ENCODE results near the gene ARIH2. TPM values are rescaled to one million over a fixed set of nuclear protein-coding genes. Genes with fewer than 3 reads are reported as not detected.

Gene ARIH2
- total and polyA plus RNA-seq, 2 of the 8 experiments (the other 6 are each of a cell fraction or from before 2014, with no cell fraction given), result 72.9 to 136 TPM

DNA sequence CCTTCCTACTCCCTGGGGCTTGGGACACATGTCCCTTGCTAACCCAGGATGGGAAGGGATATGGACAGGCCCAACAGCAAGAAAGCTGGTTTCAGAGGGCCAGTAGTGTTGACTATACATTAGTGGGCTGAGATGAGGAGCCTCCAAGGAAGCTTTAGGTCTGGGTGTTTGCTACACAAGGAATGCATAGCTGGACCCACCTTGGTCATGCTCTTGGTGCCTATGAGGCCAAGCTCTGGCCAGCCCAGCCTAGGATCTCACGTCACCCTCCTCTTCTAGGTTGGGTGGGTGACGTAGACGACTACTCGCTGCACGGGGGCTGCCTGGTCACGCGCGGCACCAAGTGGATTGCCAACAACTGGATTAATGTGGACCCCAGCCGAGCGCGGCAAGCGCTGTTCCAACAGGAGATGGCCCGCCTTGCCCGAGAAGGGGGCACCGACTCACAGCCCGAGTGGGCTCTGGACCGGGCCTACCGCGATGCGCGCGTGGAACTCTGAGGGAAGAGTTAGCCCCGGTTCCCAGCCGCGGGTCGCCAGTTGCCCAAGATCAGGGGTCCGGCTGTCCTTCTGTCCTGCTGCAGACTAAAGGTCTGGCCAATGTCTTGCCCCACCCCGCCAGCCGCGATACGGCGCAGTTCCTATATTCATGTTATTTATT, 87.9 kb downstream of the ARIH2 start:
- Histone ChIP-seq H2BK12ac (ENCODE audit: low read depth, low read length) (0 out of 2 replicates have a peak overlapping the region, but pooled peaks have one; percentile 84), H2BK20ac (ENCODE audit: low read length) (no peak overlapping the region), H4K91ac (replicated peaks; ENCODE audit: insufficient read length, low read length) (peak overlapping the region; percentile 79), H3K79me1 (ENCODE audit: low read depth, low read length) (peaks cover 11% of the 10 kb centered on the region), H2AK5ac (ENCODE audit: low read depth, low read length) (peak overlapping the region; percentile 57; the same call in 1 of the 2 replicates), H3K27me3 (replicated peaks in 1 of 4; ENCODE audit: control insufficient read depth in 3 of 4, extremely low read depth in 1 of 4, insufficient read depth in 3 of 4, low read length in 3 of 4) (no peaks in the 10 kb centered on the region), H4K8ac (ENCODE audit: extremely low read depth, insufficient read depth, low read length) (peak overlapping the region; percentile 75; the same call in 1 of the 2 replicates), H3K14ac (ENCODE audit: insufficient read length) (no peak overlapping the region), H3K4me1 (replicated peaks in 1 of 4; ENCODE audit: control insufficient read depth in 3 of 4, insufficient read depth in 4 of 4, low read length in 3 of 4) (peaks cover 0 to 12% (median 6%) of the 10 kb centered on the region in 4 experiments; a peak in 5 of 7 replicates), H3K27ac (ENCODE audit: low read depth, low read length) (peak overlapping the region; percentile 99; the same call in 1 of the 2 replicates), H3K56ac (replicated peaks; ENCODE audit: insufficient read length, low read depth, low read length) (peak overlapping the region; percentile 67), H4K5ac (ENCODE audit: insufficient read length, low read depth, low read length) (peak overlapping the region; percentile 79), H3K9ac (replicated peaks in 1 of 4; ENCODE audit: extremely low read depth in 1 of 4, low read depth in 3 of 4, low read length in 3 of 4) (peak overlapping the region; percentile 40 to 99 (median 77)), H3K36me3 (ENCODE audit: control insufficient read depth in 2 of 4, insufficient read depth in 4 of 4, low read length in 3 of 4) (peaks cover 0 to 8% (median 3%) of the 10 kb centered on the region in 4 experiments; a peak in 4 of 8 replicates), H4K20me1 (replicated peaks in 1 of 2; ENCODE audit: control insufficient read depth in 1 of 2, insufficient read depth in 2 of 2, low read length in 2 of 2) (peaks cover 7 to 14% of the 10 kb centered on the region in 2 experiments), H3K9me3 (ENCODE audit: insufficient read depth in 2 of 2, low read depth in 1 of 2, low read length in 1 of 2) (no peaks in the 10 kb centered on the region), H3K23me2 (ENCODE audit: low read depth, low read length) (peaks cover 14% of the 10 kb centered on the region), H3K23ac (ENCODE audit: insufficient read length) (no peak overlapping the region), H2BK5ac (ENCODE audit: low read depth, low read length) (peak overlapping the region; percentile 81; the same call in 1 of the 2 replicates), H3K4ac (replicated peaks; ENCODE audit: insufficient read length, low read depth, low read length) (peak overlapping the region; percentile 6), H3K79me2 (ENCODE audit: control insufficient read depth in 1 of 2, insufficient read depth in 2 of 2, low read length in 2 of 2) (peaks cover 11 to 33% of the 10 kb centered on the region in 2 experiments), H2AFZ (ENCODE audit: low read length) (no peak overlapping the region), H3K4me2 (ENCODE audit: insufficient read depth in 1 of 2, low read depth in 2 of 2, low read length in 2 of 2) (peak overlapping the region; percentile 95 to 98), H3K18ac (ENCODE audit: extremely low read depth, low read length) (peak overlapping the region; percentile 82), H3K4me3 (ENCODE audit: extremely low read depth in 1 of 4, insufficient read depth in 2 of 4, low read depth in 3 of 4, low read length in 4 of 4) (peak overlapping the region; percentile 66 to 94 (median 92)), H2BK120ac (replicated peaks; ENCODE audit: low read depth, low read length) (no peak overlapping the region), H2BK15ac (ENCODE audit: low read length) (no peak overlapping the region)
- ChIA-PET POLR2A (ENCODE audit: partially characterized antibody) (interaction anchor here (0.7 to 38.8 kb wide), 27 partner anchors 4 to 567 kb away, joined by 3 to 1518 read pairs (median 4); partner anchors contain the start of genes ARIH2, CCDC51, CELSR3 and DAG1), CTCF (ENCODE audit: partially characterized antibody) (interaction anchor here (0.8 to 24.3 kb wide), 7 partner anchors 9 to 371 kb away, joined by 3 to 467 read pairs (median 6); partner anchors contain the start of genes NDUFAF3, P4HTM and SLC26A6)
- FAIRE-seq, result no peak
- TF ChIP-seq KDM5A (IDR thresholded peaks at IDR 0.05; ENCODE audit: low read length) (0 out of 2 replicates have a peak, but pooled peaks have one; percentile 10), POLR2AphosphoS5 (IDR thresholded peaks at IDR 0.05; ENCODE audit: low read depth, low read length) (0 out of 2 replicates have a peak, but pooled peaks have one; percentile 26), CHD1 (IDR thresholded peaks at IDR 0.05; ENCODE audit: low read depth, low read length) (no peak)
- DNase-seq (ENCODE audit: low read depth in 1 of 2, low spot score in 2 of 2), result no peak
- WGBS, 2 experiments (ENCODE audit: extremely low coverage in 1 of 2, insufficient coverage in 1 of 2, insufficient read length in 1 of 2, insufficient replicate concordance in 2 of 2, low coverage in 1 of 2, low lambda C conversion rate in 2 of 2, missing lambda C conversion rate in 1 of 2), result 7% methylated on average over 32 of the region's 32 CpGs; no CpG with 5 or more reads in 1 of the 2 experiments

Data from H1 (cell line).